Stomach smooth muscle (tissue), 2 donors: ENCODE results near the gene GCNA.

Experiments
- H3K27ac ChIP-seq: one replicate; pipeline ENCODE4 v1.7.0; 2013; ENCODE audit warnings: mild to moderate bottlenecking, low read length, inconsistent platforms
- H3K27me3 ChIP-seq, 2 donors: one replicate each; pipeline ENCODE4 v1.7.0; 2013; ENCODE audit warnings: low read length in 2 of 2; ENCODE audit not compliant: insufficient read depth in 2 of 2, control insufficient read depth in 1 of 2
- H3K36me3 ChIP-seq, 2 donors: one replicate each; pipeline ENCODE4 v1.7.0; 2013; ENCODE audit warnings: low read length in 2 of 2; ENCODE audit not compliant: control insufficient read depth in 2 of 2, insufficient read depth in 2 of 2
- H3K4me1 ChIP-seq: one replicate; pipeline ENCODE4 v1.7.0; 2013; ENCODE audit warnings: low read length; ENCODE audit not compliant: control insufficient read depth, insufficient read depth
- H3K4me3 ChIP-seq, 2 donors: one replicate each; pipeline ENCODE4 v1.7.0; 2013; ENCODE audit warnings: low read length in 2 of 2
- H3K9ac ChIP-seq, 2 donors: one replicate each; pipeline ENCODE4 v1.7.0; 2013; ENCODE audit warnings: low read length in 2 of 2, mild to moderate bottlenecking in 1 of 2
- H3K9me3 ChIP-seq, 2 donors: one replicate each; pipeline ENCODE4 v1.7.0; 2013; ENCODE audit warnings: low read length in 2 of 2; ENCODE audit not compliant: control insufficient read depth in 2 of 2
- donor health status: healthy.
- donor health status: Pancreatic carcinoma.

Gene GCNA

GRCh38 chrX:71541210-71542022, 36.8 kb upstream of the GCNA start:
- Histone ChIP-seq H3K27ac (no peak overlapping the region), H3K36me3 (peaks cover 0 to 8% of the 10 kb centered on the region in 2 donors), H3K4me1 (no peaks in the 10 kb centered on the region), H3K9me3 (no peaks in the 10 kb centered on the region), H3K9ac (no peak overlapping the region), H3K27me3 (no peaks in the 10 kb centered on the region), H3K4me3 (no peak overlapping the region)

- no peak overlapping the region for H3K9ac ChIP-seq
- no peaks in the 10 kb centered on the region for H3K27me3 ChIP-seq
- H3K4me1 ChIP-seq: no peaks in the 10 kb centered on the region
- H3K27ac ChIP-seq: no peak overlapping the region
- peaks cover 2 to 17% of the 10 kb centered on the region in 2 donors for H3K36me3 ChIP-seq
- H3K4me3 ChIP-seq: no peak overlapping the region
- H3K9me3 ChIP-seq: no peaks in the 10 kb centered on the region
Observed at GRCh38 chrX:71542411-71542810, 35.8 kb upstream of the GCNA start.

GRCh38 chrX:71542825-71543224, 35.4 kb upstream of the GCNA start:
- Histone ChIP-seq H3K36me3 (peaks cover 2 to 17% of the 10 kb centered on the region in 2 donors), H3K9ac (no peak overlapping the region), H3K4me1 (no peaks in the 10 kb centered on the region), H3K27ac (no peak overlapping the region), H3K4me3 (no peak overlapping the region), H3K9me3 (no peaks in the 10 kb centered on the region), H3K27me3 (no peaks in the 10 kb centered on the region)

GRCh38 chrX:71543316-71543715, 34.9 kb upstream of the GCNA start:
- no peak overlapping the region for H3K9ac ChIP-seq
- no peaks in the 10 kb centered on the region for H3K4me1 ChIP-seq
- no peaks in the 10 kb centered on the region for H3K9me3 ChIP-seq
- H3K27ac ChIP-seq: no peak overlapping the region
- no peak overlapping the region for H3K4me3 ChIP-seq
- peaks cover 2 to 17% of the 10 kb centered on the region in 2 donors for H3K36me3 ChIP-seq
- H3K27me3 ChIP-seq: no peaks in the 10 kb centered on the region

GRCh38 chrX:71545364-71545763, 32.9 kb upstream of the GCNA start:
- peaks cover 2 to 21% of the 10 kb centered on the region in 2 donors for H3K36me3 ChIP-seq

GRCh38 chrX:71546879-71547278, 31.4 kb upstream of the GCNA start:
- Histone ChIP-seq H3K9me3 (no peaks in the 10 kb centered on the region), H3K27me3 (no peaks in the 10 kb centered on the region), H3K4me1 (no peaks in the 10 kb centered on the region), H3K36me3 (peaks cover 2 to 21% of the 10 kb centered on the region in 2 donors), H3K9ac (no peak overlapping the region), H3K4me3 (no peak overlapping the region), H3K27ac (no peak overlapping the region)

More at GRCh38 chrX:71545364-71545763, 32.9 kb upstream of the GCNA start:
- Histone ChIP-seq H3K9ac (no peak overlapping the region), H3K4me1 (no peaks in the 10 kb centered on the region), H3K27me3 (no peaks in the 10 kb centered on the region), H3K27ac (no peak overlapping the region), H3K4me3 (no peak overlapping the region), H3K9me3 (no peaks in the 10 kb centered on the region)

- H3K27ac ChIP-seq: no peak overlapping the region
Observed at GRCh38 chrX:71547339-71547738, 30.9 kb upstream of the GCNA start.

GRCh38 chrX:71549986-71550385, 28.3 kb upstream of the GCNA start:
- H3K36me3 ChIP-seq: peaks cover 4 to 18% of the 10 kb centered on the region in 2 donors

More at GRCh38 chrX:71547339-71547738, 30.9 kb upstream of the GCNA start:
- Histone ChIP-seq H3K4me1 (no peaks in the 10 kb centered on the region), H3K27me3 (no peaks in the 10 kb centered on the region), H3K4me3 (no peak overlapping the region), H3K36me3 (peaks cover 3 to 21% of the 10 kb centered on the region in 2 donors), H3K9ac (no peak overlapping the region), H3K9me3 (no peaks in the 10 kb centered on the region)

GRCh38 chrX:71550578-71550977, 27.7 kb upstream of the GCNA start:
- Histone ChIP-seq H3K4me3 (no peak overlapping the region), H3K9me3 (no peaks in the 10 kb centered on the region), H3K36me3 (peaks cover 4 to 21% of the 10 kb centered on the region in 2 donors), H3K9ac (no peak overlapping the region), H3K27ac (no peak overlapping the region), H3K4me1 (no peaks in the 10 kb centered on the region), H3K27me3 (no peaks in the 10 kb centered on the region)

More at GRCh38 chrX:71549986-71550385, 28.3 kb upstream of the GCNA start:
- H3K27me3 ChIP-seq: no peaks in the 10 kb centered on the region
- no peaks in the 10 kb centered on the region for H3K4me1 ChIP-seq
- H3K9me3 ChIP-seq: no peaks in the 10 kb centered on the region
- H3K4me3 ChIP-seq: no peak overlapping the region
- no peak overlapping the region for H3K9ac ChIP-seq
- H3K27ac ChIP-seq: no peak overlapping the region

- H3K9me3 ChIP-seq: no peaks in the 10 kb centered on the region
- no peak overlapping the region for H3K9ac ChIP-seq
- no peaks in the 10 kb centered on the region for H3K27me3 ChIP-seq
- peaks cover 7 to 35% of the 10 kb centered on the region in 2 donors for H3K36me3 ChIP-seq
- no peak overlapping the region for H3K4me3 ChIP-seq
- H3K27ac ChIP-seq: no peak overlapping the region
- no peaks in the 10 kb centered on the region for H3K4me1 ChIP-seq
Observed at GRCh38 chrX:71556036-71556435, 22.2 kb upstream of the GCNA start.

- Histone ChIP-seq H3K9me3 (no peaks in the 10 kb centered on the region), H3K4me3 (no peak overlapping the region), H3K4me1 (no peaks in the 10 kb centered on the region), H3K27ac (no peak overlapping the region), H3K27me3 (no peaks in the 10 kb centered on the region), H3K36me3 (peaks cover 14 to 57% of the 10 kb centered on the region in 2 donors), H3K9ac (no peak overlapping the region)
Observed at GRCh38 chrX:71558920-71559319, 19.3 kb upstream of the GCNA start.
